Measurements from ENCODE around the gene MYO9B.
"Not testable (repeated sequence)": the region's sequence is repeated elsewhere in the genome, so short reads cannot be mapped to it uniquely, and the experiment has no call there.

The MYO9B gene

GRCh38 chr19:17138937-17139598 is 63.5 kb downstream of the MYO9B start:
- no peak for DNase-seq (ENCODE audit: low read depth in 1 of 2, low spot score in 1 of 2)

GRCh38 chr19:17144771-17145170 is 69.2 kb downstream of the MYO9B start:
- not testable (repeated sequence) for DNase-seq (ENCODE audit: low read depth in 1 of 2, low spot score in 1 of 2)

- no peak for DNase-seq (ENCODE audit: low read depth in 1 of 2, low spot score in 1 of 2)
These were observed 70.2 kb downstream of the MYO9B start for GRCh38 chr19:17145546-17146497.

GRCh38 chr19:17148130-17148529 is 72.6 kb downstream of the MYO9B start:
- no peak for DNase-seq (ENCODE audit: low read depth in 1 of 2, low spot score in 1 of 2)

GRCh38 chr19:17149393-17150135 is 74.0 kb downstream of the MYO9B start:
- no peak for DNase-seq (ENCODE audit: low read depth in 1 of 2, low spot score in 1 of 2)

- DNase-seq (ENCODE audit: low read depth in 1 of 2, low spot score in 1 of 2): no peak
These were observed 78.4 kb downstream of the MYO9B start for GRCh38 chr19:17153996-17154395.

- no peak for DNase-seq (ENCODE audit: low read depth in 1 of 2, low spot score in 1 of 2)
These were observed 79.7 kb downstream of the MYO9B start for GRCh38 chr19:17155251-17155650.

GRCh38 chr19:17156296-17156946 is 80.8 kb downstream of the MYO9B start:
- DNase-seq (ENCODE audit: low read depth in 1 of 2, low spot score in 1 of 2): no peak

- DNase-seq (ENCODE audit: low read depth in 1 of 2, low spot score in 1 of 2): no peak
These were observed 81.3 kb downstream of the MYO9B start for GRCh38 chr19:17156947-17157302.

GRCh38 chr19:17158584-17158983 is 83.0 kb downstream of the MYO9B start:
- DNase-seq (ENCODE audit: low read depth in 1 of 2, low spot score in 1 of 2): no peak

- DNase-seq (ENCODE audit: low read depth in 1 of 2, low spot score in 1 of 2): no peak
These were observed 84.2 kb downstream of the MYO9B start for GRCh38 chr19:17159466-17160393.

- no peak for DNase-seq (ENCODE audit: low read depth in 1 of 2, low spot score in 1 of 2)
These were observed 85.3 kb downstream of the MYO9B start for GRCh38 chr19:17160908-17161307.

GRCh38 chr19:17162131-17162530 is 86.6 kb downstream of the MYO9B start:
- not testable (repeated sequence) for DNase-seq (ENCODE audit: low read depth in 1 of 2, low spot score in 1 of 2)

GRCh38 chr19:17162580-17162979 is 87.0 kb downstream of the MYO9B start:
- DNase-seq (ENCODE audit: low read depth in 1 of 2, low spot score in 1 of 2): no peak

- no peak for DNase-seq (ENCODE audit: low read depth in 1 of 2, low spot score in 1 of 2)
These were observed 88.1 kb downstream of the MYO9B start for GRCh38 chr19:17163652-17164051.

GRCh38 chr19:17164639-17165038 is 89.1 kb downstream of the MYO9B start:
- DNase-seq (ENCODE audit: low read depth in 1 of 2, low spot score in 1 of 2): no peak

GRCh38 chr19:17165715-17166114 is 90.1 kb downstream of the MYO9B start:
- DNase-seq (ENCODE audit: low read depth in 1 of 2, low spot score in 1 of 2): no peak

GRCh38 chr19:17170538-17171297 is 95.1 kb downstream of the MYO9B start:
- DNase-seq (ENCODE audit: low read depth in 1 of 2, low spot score in 1 of 2): no peak

GRCh38 chr19:17171874-17172273 is 96.3 kb downstream of the MYO9B start:
- DNase-seq (ENCODE audit: low read depth in 1 of 2, low spot score in 1 of 2): no peak
